GM21723 (cell line): Measurements from ENCODE around the gene CACNA2D4.

Experiments used
- ATAC-seq: cut with Tn5 transposase; IDR thresholded peaks from one replicate; pipeline ENCODE4 v1.9.1; 2021; ENCODE audit warnings: mild to moderate bottlenecking, moderate library complexity; ENCODE audit not compliant: unreplicated experiment

The CACNA2D4 gene

GRCh38 chr12:1847411-1847810 is 71.0 kb downstream of the CACNA2D4 start:
- no peak for ATAC-seq

GRCh38 chr12:1846421-1847405 is 71.7 kb downstream of the CACNA2D4 start:
- ATAC-seq = no peak

GRCh38 chr12:1845886-1846285 is 72.6 kb downstream of the CACNA2D4 start:
- no peak for ATAC-seq

- ATAC-seq = no peak
These were observed 73.0 kb downstream of the CACNA2D4 start for GRCh38 chr12:1845427-1845826.

GRCh38 chr12:1844661-1845409 is 73.6 kb downstream of the CACNA2D4 start:
- ATAC-seq = no peak

- no peak for ATAC-seq
These were observed 74.2 kb downstream of the CACNA2D4 start for GRCh38 chr12:1844223-1844622.

GRCh38 chr12:1843641-1844005 is 74.8 kb downstream of the CACNA2D4 start:
- ATAC-seq = no peak

- no peak for ATAC-seq
These were observed 75.4 kb downstream of the CACNA2D4 start for GRCh38 chr12:1842905-1843640.

- ATAC-seq = no peak
These were observed 76.1 kb downstream of the CACNA2D4 start for GRCh38 chr12:1842183-1842904.

- no peak for ATAC-seq
These were observed 76.8 kb downstream of the CACNA2D4 start for GRCh38 chr12:1841586-1842182.

- no peak for ATAC-seq
These were observed 77.4 kb downstream of the CACNA2D4 start for GRCh38 chr12:1840981-1841425.

- ATAC-seq = no peak
These were observed 78.2 kb downstream of the CACNA2D4 start for GRCh38 chr12:1839956-1840951.

- ATAC-seq = no peak
These were observed 79.0 kb downstream of the CACNA2D4 start for GRCh38 chr12:1839464-1839863.

GRCh38 chr12:1838994-1839365 is 79.5 kb downstream of the CACNA2D4 start:
- ATAC-seq = no peak

GRCh38 chr12:1838205-1838993 is 80.1 kb downstream of the CACNA2D4 start:
- no peak for ATAC-seq

GRCh38 chr12:1837541-1838204 is 80.8 kb downstream of the CACNA2D4 start:
- no peak for ATAC-seq

GRCh38 chr12:1836854-1837421 is 81.5 kb downstream of the CACNA2D4 start:
- ATAC-seq = no peak
